NCI-H128 (cell line): ENCODE results near the gene C5orf34.
"Not testable (repeated sequence)": the region's sequence is repeated elsewhere in the genome, so short reads cannot be mapped to it uniquely, and the experiment has no call there.

Source experiments
- DNase-seq: peaks from one replicate; lab custom pipeline; 2025; ENCODE audit not compliant: unreplicated experiment; lab: John Stamatoyannopoulos, UW

C5orf34 gene, protein sequence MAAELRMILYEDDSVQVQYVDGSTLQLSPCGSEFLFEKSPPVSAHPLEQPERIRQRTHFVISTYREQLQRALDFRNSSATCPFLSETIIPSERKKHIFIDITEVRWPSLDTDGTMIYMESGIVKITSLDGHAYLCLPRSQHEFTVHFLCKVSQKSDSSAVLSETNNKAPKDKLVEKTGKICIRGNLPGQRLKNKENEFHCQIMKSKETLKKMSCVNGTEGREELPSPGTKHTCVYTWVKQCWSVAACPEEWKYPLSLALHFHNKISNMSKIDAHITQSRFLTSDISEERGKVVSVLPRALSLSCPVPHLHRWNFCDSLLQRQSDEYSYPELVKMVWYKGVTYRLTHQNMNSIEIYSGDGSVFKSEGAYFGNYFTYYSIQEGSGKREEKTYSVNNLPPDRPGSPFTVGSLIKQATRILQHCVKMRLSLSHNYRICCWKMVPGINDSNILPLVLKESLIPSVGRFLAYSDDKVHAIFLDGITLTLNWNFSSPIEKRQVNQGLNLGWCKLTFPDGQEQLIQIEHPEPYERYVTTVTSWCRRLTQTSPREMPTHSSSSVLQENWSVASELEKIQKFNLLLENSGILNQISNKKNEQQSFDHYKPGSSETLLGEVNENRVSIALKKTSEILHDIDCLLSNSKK

DNA sequence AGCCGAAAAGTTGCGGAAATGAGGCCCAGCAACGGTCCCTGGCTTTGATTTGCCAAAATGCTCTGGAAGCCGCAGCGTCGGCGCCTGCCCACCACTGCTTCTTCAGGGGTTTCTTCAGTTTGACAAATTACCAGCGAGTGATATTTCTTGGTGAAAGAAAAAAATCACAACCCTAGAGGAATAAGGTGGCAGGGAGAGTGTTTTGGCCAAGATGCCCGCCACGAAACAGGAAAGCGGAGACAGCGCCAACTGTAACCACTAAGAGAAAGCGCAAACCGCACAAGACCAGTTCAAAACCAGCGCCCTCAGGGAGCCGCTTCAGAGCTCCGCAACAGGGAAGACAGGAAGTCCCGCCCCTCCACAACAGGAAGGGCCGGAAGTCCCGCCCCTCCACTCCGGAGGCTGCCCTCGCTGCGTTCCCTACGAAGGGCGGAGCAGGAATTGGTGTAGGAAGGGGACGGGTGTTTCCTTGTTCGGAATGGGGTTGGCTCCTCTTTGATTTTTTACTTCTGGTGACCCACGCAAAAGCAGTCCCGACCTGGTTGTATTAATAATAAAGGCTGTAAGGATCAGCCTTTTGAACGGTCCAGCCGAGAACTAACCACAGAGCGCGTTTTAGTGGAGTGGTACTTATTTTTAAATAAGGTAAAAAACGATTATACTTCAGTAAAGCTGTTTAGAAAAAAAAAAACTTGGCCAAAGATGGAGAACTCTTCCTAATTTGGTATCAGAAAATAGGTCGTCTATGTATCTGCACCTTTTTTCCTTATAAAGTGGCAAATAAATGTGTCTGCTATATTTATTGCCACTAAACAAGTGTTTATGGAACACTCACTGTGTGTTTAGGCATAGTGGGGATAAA is at the start of gene C5orf34:
Gene C5orf34, minus strand, starts transcription at position 333 of the 862 bp plus-strand sequence. CDS start 5,809 bp downstream, outside the sequence.
- DNase-seq, result peak; percentile 97

DNA sequence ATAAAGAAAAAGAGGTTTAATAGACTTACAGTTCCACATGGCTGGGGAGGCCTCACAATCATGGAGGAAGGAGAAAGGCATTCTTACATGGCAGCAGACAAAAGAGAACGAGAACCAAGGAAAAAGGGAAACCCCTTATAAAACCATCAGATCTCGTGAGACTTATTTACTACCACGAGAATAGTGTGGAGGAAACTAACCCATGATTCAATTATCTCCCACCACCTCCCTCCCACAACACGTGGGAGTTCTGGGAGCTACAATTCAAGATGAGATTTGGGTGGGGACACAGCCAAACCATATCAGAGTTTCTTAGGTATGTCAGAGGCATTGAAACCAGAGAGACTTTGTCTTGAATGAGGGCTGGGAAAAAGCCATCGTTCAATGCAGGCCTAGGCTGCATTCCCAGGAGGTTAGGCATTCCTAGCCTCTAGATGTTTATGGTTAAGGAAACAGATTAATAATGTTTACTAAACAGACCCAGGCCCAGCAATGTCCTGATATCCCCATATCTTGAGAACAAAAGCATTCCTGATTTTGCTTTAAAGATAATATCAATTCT is 49.4 kb upstream of the C5orf34 start:
- no peak for DNase-seq

DNA sequence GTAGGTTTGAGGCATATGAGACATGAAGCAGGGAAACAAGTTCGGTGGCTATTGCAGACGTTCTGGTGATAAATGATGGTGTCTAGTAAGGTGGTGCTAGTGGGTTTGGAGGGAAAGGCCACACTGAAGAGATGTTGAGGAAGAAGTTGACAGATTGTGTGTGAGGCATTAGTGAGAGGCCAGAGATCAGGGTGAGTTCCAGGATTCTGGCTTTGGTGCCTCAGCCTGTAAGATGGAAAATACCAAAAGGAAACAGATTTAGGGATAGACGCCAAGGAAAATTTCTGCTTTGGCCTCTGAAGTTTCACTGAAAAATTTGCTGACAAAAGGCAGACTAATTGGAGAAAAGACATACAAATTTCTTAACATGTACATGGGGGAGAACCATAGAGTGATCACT is 48.4 kb upstream of the C5orf34 start:
- DNase-seq, result no peak

DNA sequence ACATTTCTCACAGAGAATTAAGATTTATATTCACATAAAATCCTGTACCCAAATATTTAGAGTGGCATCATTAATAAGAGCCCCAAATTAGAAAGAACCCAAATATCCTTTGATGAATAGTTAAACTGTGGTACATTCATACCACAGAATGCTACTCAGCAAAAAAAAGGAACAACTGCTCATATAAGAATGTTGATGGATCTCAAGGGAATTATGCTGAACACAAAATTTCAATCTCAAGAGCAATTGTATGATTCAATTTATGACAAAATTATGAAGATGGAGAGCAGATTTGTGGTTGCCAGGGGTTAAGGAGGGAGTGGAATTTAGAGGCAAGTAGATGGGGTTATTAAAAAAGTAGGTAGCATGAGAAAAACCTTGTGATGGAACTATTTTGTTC is 46.4 kb upstream of the C5orf34 start:
- no peak for DNase-seq

DNA sequence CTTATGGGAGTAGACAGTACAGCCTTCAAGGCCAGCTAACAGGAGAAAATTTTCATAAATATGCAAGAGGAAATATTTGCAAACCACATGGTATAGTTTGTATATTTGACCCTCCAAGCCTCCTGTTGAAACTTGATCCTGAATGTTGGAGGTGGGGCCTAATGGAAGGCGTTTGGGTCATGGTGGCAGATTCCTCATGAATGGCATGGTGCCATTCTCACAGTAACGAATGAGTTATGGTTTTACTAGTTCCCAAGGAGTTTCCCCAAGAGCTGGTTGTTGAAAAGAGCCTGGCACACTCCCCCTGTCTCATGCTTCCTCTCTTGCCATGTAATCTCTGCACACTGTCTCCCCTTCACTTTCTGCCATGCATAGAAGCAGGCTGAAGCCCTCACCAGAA is 45.2 kb upstream of the C5orf34 start:
- no peak for DNase-seq

DNA sequence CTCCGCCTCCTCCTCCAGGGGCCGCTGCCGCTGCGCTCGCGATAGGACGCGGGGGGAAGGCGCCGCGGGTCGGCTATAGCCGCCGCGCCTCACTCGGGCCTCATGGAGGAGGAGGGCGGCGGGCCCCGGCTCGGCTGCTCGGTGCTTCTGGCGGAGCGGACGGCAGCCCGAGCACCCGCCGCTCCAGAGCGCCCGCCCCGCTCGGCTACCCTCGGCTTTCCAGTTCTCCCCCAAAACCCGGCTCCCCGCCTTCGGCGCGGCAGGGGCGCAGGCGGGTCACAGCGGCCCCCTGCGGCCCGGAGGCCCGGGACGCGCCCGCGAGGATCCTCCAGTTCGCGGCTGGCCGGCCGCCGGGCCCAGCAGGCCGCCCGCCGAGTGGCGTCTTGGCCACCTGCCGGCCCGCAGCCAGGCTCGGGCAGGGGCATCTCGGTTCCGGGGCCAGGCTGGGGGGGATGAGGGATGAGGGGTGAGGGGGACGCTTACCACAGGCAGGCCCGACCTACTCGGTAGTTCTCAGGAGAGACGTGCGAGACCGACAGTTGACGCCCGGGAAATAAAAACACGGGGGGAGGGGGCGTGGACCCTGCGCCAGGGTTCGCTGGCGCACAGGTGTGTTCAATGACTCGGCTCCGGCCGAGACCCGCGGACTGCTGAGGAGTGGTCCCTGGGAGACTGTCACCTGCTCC is 42.1 kb upstream of the C5orf34 start, which contains the start of gene PAIP1:
Gene PAIP1, minus strand, starts transcription at position 221 of the 686 bp plus-strand sequence. CDS start 231 bp downstream, outside the sequence.
- DNase-seq, result peak; percentile 64

DNA sequence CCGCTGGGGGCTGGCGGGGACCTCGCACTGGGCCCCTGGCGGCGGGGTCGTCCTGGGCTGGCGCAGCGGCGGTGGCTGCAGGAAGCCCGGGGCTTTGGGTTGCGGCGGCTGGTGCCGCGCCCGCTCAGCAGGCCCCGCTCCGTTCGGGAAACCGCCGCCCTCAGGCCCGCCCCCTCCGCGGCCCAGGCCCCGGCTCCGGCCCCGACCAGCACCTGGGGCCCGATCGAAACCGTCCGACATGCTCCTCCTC is 41.6 kb upstream of the C5orf34 start:
- DNase-seq, result not testable (repeated sequence)

DNA sequence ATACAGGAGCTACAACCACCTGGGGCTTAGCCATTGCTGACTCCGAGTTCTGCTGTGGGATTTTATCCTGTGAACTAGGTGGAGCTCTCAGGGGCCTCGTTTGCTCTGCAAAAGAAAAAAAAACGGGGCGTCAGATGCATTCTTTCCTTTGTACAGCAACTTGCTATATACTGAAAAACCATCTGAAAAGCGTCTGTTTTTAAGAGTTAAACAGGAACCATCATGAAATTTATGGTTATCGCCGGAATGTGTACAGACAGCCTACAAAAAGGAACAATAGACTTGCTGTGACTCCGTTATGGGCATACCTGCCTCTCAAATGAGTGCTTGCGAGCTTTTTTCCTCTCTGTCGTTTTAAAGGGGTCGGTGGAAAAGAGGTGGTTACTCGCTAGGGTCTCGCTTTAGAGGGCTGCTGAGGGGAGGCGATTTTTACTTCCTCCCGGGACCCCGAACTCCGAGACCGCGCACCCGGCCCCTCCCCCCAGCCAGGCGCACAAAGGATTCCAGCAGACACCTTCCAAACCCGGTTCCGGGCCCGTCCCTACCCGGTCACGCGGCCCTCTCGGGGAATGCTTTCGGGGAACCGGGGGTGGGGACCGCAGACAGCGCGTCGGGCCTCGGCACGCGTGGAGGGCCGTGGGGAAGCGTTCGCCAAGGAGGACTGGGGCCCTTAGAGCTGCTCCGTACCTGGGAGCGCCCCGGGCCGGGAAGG is 41.1 kb upstream of the C5orf34 start:
- DNase-seq, result no peak

DNA sequence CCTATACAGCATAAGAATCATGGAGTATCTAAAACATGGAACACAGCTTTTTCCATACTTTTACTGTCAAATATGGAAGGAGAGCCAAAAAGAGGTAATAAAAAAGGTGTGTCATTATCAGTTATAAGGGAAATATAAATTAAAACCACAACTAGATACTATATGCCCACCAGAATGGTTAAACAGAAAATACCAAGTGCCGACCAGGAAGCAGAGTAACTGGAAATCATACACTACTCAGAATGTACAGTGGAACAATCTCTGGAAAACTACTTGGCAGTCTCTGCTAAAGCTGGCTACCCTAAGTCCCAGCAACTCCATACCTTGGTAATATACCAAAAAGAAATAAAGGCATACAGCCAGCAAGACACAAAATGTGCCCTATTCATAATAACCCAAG is 39.5 kb upstream of the C5orf34 start:
- DNase-seq, result no peak

DNA sequence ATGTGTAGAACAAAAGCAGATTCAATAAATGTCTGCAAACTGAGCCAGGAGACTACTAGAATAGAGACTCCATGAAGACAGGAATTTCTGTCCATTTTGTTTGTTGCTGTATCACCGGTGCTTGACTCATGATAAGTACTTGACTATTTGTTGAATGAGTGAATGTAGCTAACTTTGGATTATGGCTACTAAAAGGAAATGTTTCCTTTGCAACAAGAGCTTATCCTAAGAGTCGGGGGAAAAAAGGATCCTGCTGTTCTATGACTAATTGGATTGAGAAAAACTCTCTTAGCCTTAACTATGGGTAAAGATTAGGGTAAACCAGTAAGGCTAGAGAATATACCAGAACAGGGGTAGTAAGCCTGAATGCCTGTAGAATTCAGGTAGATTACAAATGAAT is 38.4 kb upstream of the C5orf34 start:
- DNase-seq, result no peak

DNA sequence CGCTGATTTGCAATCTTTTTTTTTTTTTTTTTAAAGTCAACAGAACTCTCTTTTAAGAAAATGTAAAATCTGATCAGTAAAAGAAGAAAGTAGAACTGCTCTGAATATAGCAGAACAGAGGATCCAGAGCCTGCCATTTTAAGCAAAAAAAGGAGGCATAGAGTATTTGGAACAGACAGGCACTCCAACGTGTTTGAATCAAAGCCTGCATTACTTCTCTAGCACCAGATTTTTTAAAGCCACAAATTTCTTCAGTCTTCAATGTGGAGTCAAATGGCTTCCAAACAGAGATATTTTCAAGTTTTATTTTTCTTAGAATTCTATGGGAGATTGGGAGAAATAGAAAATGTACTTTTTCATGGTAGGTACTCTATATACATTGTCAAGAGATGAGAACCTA is 36.8 kb upstream of the C5orf34 start:
- no peak for DNase-seq

DNA sequence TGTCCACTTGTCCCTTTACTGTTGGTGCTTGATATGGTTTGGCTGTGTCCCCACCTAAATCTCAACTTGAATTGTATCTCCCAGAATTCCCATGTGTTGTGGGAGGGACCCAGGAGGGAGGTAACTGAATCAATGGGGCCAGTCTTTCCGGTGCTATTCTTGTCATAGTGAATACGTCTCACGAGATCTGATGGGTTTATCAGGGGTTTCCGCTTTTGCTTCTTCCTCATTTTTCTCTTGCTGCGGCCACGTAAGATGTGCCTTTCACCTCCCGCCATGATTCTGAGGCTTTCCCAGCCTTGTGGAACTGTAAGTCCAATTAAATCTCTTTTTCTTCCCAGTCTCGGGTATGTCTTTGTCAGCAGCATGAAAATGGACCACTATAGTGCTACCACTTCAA is 34.3 kb upstream of the C5orf34 start:
- not testable (repeated sequence) for DNase-seq

DNA sequence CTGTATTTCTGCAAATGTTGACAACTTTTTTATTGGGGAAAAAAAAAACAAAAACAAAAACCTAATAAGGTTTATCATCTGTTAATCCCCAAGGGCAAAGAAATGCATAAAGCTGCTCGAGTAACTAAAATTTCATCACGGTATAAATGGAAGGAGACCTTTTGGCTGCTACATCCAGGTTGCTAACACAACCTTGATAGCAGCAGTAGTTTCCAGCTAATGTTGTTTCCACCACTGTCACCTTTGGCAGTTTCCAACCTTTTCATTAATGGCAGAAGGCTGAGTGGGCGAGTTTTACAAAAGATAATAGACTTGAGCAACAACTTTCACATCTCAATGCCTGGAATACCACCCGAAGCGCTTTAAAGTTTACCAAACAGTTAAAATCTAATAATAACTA is 33.4 kb upstream of the C5orf34 start:
- DNase-seq, result no peak

DNA sequence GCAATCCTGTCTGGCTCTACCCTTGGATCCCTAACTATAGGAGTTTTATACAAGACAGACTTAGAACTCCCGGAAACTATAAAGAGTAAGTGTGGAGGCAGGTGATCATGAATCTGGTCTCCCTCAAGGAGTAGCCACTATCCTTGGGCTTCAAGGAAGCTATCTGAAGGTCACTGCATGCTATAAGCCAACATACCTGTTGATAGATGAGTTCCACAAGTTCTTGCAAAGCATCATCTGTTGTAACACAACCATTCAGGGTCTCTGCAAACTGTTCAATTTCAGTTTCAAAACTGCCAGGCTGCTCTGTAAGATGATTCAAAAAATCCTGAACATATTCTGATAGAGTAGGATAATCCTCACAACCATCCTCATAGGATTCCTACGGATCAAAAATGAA is 32.6 kb upstream of the C5orf34 start:
- no peak for DNase-seq

DNA sequence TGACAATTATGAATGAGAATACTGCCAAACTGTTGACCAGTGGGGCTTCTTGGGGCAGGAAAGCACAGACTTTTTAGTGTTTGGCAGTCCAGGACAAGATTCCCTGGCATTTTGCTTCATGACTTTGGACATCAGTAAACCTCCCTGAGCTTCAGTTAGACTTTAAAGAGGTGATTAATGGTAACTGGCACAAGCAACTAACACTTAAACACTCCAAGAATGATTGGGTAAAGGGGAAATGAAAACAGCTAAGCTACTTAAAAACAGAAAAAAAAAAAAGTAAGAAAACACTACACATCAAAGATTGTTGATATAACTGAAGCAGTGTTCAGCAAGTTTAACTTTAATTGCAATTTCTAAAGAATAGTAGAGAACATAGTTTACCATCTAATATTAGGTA is 28.5 kb upstream of the C5orf34 start:
- DNase-seq, result no peak

DNA sequence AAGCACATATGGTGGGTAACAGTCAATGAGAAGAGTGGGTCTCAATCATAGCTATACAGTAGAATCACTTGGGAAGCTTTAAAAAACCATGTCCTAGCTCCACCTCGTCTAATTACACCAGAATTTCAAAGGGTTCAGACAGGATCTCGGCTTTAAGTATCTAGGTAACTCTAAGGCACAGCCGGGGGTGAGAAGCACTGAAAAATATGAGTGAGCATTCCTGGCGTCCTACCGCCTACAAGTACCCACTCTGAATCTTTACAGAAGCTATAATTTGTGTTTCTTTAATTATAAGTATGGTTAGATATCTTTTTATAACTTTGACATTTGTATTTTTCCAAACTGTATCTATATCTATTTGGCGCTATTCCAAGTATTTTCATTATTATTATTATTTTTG is 25.8 kb upstream of the C5orf34 start:
- DNase-seq, result no peak

DNA sequence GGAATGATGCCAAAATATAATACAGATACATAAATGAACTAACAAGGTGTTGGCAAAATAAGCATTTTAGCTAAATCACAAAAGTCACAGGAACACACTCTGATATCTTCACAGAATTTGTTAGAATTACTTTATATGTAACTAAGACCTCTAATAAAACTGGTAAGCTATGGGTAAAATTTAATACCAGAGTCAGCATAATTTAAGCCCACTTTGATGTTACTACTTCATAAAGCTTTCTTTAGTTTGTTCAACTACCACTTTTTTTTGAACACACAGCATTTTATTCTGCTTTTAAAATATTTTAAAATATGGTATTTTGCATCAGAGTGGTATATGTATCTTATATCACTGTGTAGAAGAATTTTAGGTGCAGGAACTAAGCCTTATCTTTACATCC is 22.0 kb upstream of the C5orf34 start:
- no peak for DNase-seq

DNA sequence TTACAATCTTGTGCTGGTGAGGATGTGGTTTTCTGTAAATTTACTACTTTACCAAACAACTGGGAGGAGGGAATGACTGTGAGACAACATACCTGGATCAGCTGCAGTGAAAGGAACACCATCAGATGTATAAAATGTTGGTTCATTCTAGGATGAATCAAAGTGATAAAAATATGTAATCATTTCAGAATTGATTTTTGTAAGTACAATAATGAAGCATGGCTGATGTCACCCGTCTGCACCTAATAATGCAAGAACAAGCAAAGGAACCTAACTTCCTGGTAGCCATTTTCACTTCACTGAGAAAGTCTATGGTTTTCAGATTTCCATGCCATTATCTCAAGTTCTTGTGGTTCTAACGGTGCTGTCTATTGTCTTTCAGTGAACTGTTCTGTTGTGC is 18.7 kb upstream of the C5orf34 start:
- DNase-seq, result no peak

DNA sequence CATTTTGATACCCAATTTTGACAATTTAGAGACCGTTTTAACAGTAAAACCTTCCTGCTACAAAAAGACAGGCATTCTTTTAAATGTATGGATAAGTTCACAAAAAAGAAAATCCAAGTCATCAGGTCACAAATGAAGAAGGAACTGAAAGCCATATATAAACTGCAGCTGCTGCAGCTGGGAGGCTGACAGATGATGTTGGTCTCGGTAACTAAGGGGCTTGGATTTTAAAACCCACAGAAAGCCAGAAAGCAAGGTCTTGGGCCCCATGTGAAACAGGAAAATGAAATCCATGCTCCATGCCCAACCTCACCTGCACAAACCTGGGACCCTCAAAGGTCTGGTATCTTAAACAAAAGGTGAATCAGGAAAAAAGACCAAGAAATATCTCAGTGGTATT is 15.7 kb upstream of the C5orf34 start:
- DNase-seq, result no peak

DNA sequence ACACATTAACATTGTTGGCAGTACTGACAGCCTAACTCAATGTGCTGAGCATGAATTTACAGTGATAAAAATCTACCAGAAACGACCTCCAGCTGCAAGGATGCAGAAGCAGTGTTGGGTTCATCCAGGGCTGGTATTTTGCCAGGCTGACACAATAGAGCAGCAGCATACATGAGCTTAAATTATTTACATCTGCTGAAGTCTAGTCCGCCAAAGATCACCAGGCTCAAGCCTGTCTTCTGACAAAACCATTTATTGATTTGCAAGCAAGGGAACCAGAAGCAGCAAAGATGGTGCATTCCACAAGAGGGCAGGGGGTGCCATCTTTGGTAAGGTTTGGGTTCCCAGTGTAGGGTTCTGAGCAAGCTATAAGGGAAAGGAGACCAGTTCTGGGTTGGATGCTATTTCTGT is 8.7 kb upstream of the C5orf34 start:
- no peak for DNase-seq
